Pancreas (tissue), 10 donors: Measurements from ENCODE around the gene CTSG. TPM values are rescaled to one million over a fixed set of nuclear protein-coding genes. Genes with fewer than 3 reads are reported as not detected.
"Not testable (repeated sequence)": the region's sequence is repeated elsewhere in the genome, so short reads cannot be mapped to it uniquely, and the experiment has no call there.

ENCODE experiments used
- ATAC-seq, 4 donors: fragments of 200-7000 bp; cut with Tn5 transposase; one replicate each; pipeline versions ENCODE4 v1.8.0 to v1.9.1; 2020; ENCODE audit warnings: mild to moderate bottlenecking in 4 of 4, moderate library complexity in 4 of 4
- DNase-seq, 6 donors: peaks; one replicate each; pipeline ENCODE4 v3.0.0-alpha.2; 2020
- FAIRE-seq: peaks from 2 replicates; lab custom pipeline; 2012; peaks lifted over from hg19 to GRCh38; lab: Jason Lieb, UNC
- H3K27ac ChIP-seq, 4 donors: fragments of 200-600 bp; sonication (generic); 1 replicate in 3 of 4; 2 replicates in 1 of 4; pipeline versions ENCODE4 v1.5.0 to v1.8.0; 2020
- H3K27me3 ChIP-seq, 4 donors: fragments of 200-600 bp; one replicate each; pipeline ENCODE4 v1.8.0; 2021
- H3K36me3 ChIP-seq, 3 donors: fragments of 200-600 bp; sonication (generic) in 1 of 3; one replicate each; pipeline versions ENCODE4 v1.5.0 to v1.8.0; 2020 to 2021
- H3K4me1 ChIP-seq, 3 donors: fragments of 200-600 bp; one replicate each; pipeline ENCODE4 v1.8.0; 2021
- H3K4me3 ChIP-seq, 4 donors: fragments of 200-600 bp; sonication (generic) in 2 of 4; one replicate each; pipeline versions ENCODE4 v1.5.0 to v1.8.0; 2020 to 2021
- H3K9me3 ChIP-seq, 4 donors: fragments of 200-600 bp; one replicate each; pipeline ENCODE4 v1.8.0; 2021
- CTCF ChIP-seq, 4 donors: fragments of 200-600 bp; sonication (generic) in 3 of 4; IDR thresholded peaks; one replicate each; pipeline versions ENCODE4 v1.5.0 to v1.8.0; 2021; ENCODE audit warnings: antibody characterized with exemption in 4 of 4
- WGBS, 2 donors: extraction: QIAGEN DNeasy Blood & Tissue Kit; methylation state at CpG; one replicate each; pipeline ENCODE4 v1.1.7; 2013; 5-methylcytosine and 5-hydroxymethylcytosine counted together
- intact Hi-C, 3 donors: fragments of 100-400 bp; cut with DNase I; formaldehyde crosslinking; loops; one replicate each; pipeline versions ENCODE4 v1.11.1 to v1.14.2; 2022
- polyA plus RNA-seq, 2 donors: library from polyadenylated mRNA; stranded (reverse); fragments of 200-250 nt; gene quantifications; one replicate each; pipeline ENCODE4 v1.2.3, GENCODE V29; 2013
- total RNA-seq, 6 donors: library from RNA; stranded (reverse); fragmentation: NEBNext Ultra II Directional in 4 of 6; extraction: Animal tissue kit (Norgen Biotek cat#: 25700) in 4 of 6; gene quantifications; one replicate each; pipeline versions ENCODE4 v1.2.1 to v1.2.4, GENCODE V29; 2021 to 2023
- donor health status: healthy with polysubstance abuse.
- donor health status: DM: no; HTN: no; CAD: no; lungs with moderate emphysema.
- donor health status: DM: no; HTN: no; CAD: no.
- donor health status: control.
- donor health status: control.
- donor health status: Bipolar disorder and iron deficiency.
- donor health status: DM: yes; HTN: yes; CAD: no.
- donor health status: DM: no; HTN: no; CAD: no.
- donor health status: DM: no; HTN: no; CAD: no.
- donor health status: DM: yes; HTN: yes; CAD: no.

Gene CTSG
- total and polyA plus RNA-seq, 8 donors = 0.14 to 3.5 (median 0.94) TPM; not detected in 3

GRCh38 chr14:24597403-24597802 is 21.4 kb upstream of the CTSG start:
- no peaks in the 10 kb centered on the region for H3K27me3 ChIP-seq
- no peak for TF ChIP-seq CTCF (IDR thresholded peaks at IDR 0.05)
- H3K4me3 ChIP-seq = no peak overlapping the region
- ATAC-seq (no peak), FAIRE-seq (peak; percentile 41), DNase-seq (no peak)
- no peaks in the 10 kb centered on the region for H3K9me3 ChIP-seq
- intact Hi-C loops = no loop called here
- no peaks in the 10 kb centered on the region for H3K4me1 ChIP-seq
- H3K36me3 ChIP-seq = no peaks in the 10 kb centered on the region
- no peak overlapping the region for H3K27ac ChIP-seq

GRCh38 chr14:24595073-24595808 is 19.2 kb upstream of the CTSG start:
- FAIRE-seq (no peak), ATAC-seq (no peak), DNase-seq (no peak)
- H3K9me3 ChIP-seq = no peaks in the 10 kb centered on the region
- WGBS, 2 donors = 56 to 70% methylated on average over 3 of the region's 3 CpGs
- H3K27ac ChIP-seq = no peak overlapping the region
- no peaks in the 10 kb centered on the region for H3K36me3 ChIP-seq
- intact Hi-C loops = no loop called here
- no peak overlapping the region for H3K4me3 ChIP-seq
- no peak for TF ChIP-seq CTCF (IDR thresholded peaks at IDR 0.05)
- H3K4me1 ChIP-seq = no peaks in the 10 kb centered on the region
- H3K27me3 ChIP-seq = no peaks in the 10 kb centered on the region

- H3K27me3 ChIP-seq, ATAC-seq, H3K4me3 ChIP-seq, H3K4me1 ChIP-seq, intact Hi-C loops, FAIRE-seq, H3K36me3 ChIP-seq, H3K27ac ChIP-seq, DNase-seq, H3K9me3 ChIP-seq: not testable (repeated sequence)
- 55 to 66% methylated on average over 2 of the region's 2 CpGs for WGBS, 2 donors
Measured at GRCh38 chr14:24591004-24591403, 15.0 kb upstream of the CTSG start.

GRCh38 chr14:24584402-24584801 is 8.4 kb upstream of the CTSG start:
- 70 to 82% methylated on average over 2 to 3 of the region's 3 CpGs for WGBS, 2 donors
- H3K27ac ChIP-seq, H3K4me3 ChIP-seq, ATAC-seq, FAIRE-seq, H3K4me1 ChIP-seq, H3K9me3 ChIP-seq, DNase-seq, intact Hi-C loops, H3K36me3 ChIP-seq, H3K27me3 ChIP-seq: not testable (repeated sequence)

- Histone ChIP-seq H3K4me1 (no peaks in the 10 kb centered on the region), H3K9me3 (no peaks in the 10 kb centered on the region), H3K4me3 (no peak overlapping the region), H3K36me3 (no peaks in the 10 kb centered on the region), H3K27ac (no peak overlapping the region), H3K27me3 (no peaks in the 10 kb centered on the region)
- intact Hi-C loops = no loop called here
- no peak for DNase-seq
- FAIRE-seq = no peak
- WGBS, 2 donors = 53 to 76% methylated on average over 2 of the region's 2 CpGs
- no peak for ATAC-seq
- TF ChIP-seq CTCF (IDR thresholded peaks at IDR 0.05) = no peak
Measured at GRCh38 chr14:24578558-24578957, 2.5 kb upstream of the CTSG start.

- Histone ChIP-seq H3K27me3 (no peaks in the 10 kb centered on the region), H3K27ac (no peak overlapping the region), H3K4me1 (no peaks in the 10 kb centered on the region), H3K36me3 (no peaks in the 10 kb centered on the region), H3K9me3 (no peaks in the 10 kb centered on the region), H3K4me3 (no peak overlapping the region)
- DNase-seq (no peak), FAIRE-seq (no peak), ATAC-seq (no peak)
- intact Hi-C loops = no loop called here
- 69 to 85% methylated on average over 5 of the region's 5 CpGs for whole genome bisulfite sequencing, 2 donors
- TF ChIP-seq CTCF (IDR thresholded peaks at IDR 0.05) = no peak
Measured at GRCh38 chr14:24576771-24577170, 721 bp upstream of the CTSG start.
